D721Med (cell line): ENCODE measurements around the gene INTS15.

Experiments
- DNase-seq: peaks from one replicate; pipeline ENCODE4 v3.0.0; 2011; ENCODE audit warnings: low spot score; ENCODE audit not compliant: insufficient read length
- FAIRE-seq: peaks from 2 replicates; lab custom pipeline; 2011; peaks lifted over from hg19 to GRCh38; lab: Jason Lieb, UNC
- CTCF ChIP-seq: IDR thresholded peaks from 2 replicates; pipeline ENCODE4 v1.5.1; 2012; ENCODE audit warnings: mild to moderate bottlenecking, control low read depth; ENCODE audit not compliant: insufficient read depth; ENCODE audit errors: missing control alignments

INTS15 gene

GRCh38 chr7:6621195-6622133 lies 31.6 kb downstream of the INTS15 start:
- DNase-seq: no peak
- no peak for FAIRE-seq
- no peak for TF ChIP-seq CTCF

DNA sequence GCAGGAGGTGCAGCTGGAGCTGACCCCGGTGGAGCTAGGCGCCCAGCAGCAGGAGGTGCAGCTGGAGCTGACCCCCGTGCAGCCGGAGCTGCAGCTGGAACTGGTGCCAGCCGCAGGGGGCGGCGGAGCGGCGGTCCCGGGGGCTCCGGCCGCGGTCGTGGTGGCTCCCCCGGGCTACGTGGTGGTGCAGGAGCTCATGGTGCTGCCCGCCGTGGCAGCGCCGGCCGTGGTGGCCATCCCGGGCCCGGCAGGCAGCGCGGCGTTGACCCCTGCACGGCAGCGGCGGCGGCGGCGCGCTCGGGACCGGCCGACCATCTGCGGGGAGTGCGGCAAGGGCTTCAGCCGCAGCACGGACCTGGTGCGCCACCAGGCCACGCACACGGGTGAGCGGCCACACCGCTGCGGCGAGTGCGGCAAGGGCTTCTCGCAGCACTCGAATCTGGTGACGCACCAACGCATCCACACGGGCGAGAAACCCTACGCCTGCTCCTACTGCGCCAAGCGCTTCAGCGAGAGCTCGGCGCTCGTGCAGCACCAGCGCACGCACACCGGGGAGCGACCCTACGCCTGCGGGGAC lies 32.4 kb downstream of the INTS15 start:
- no peak for FAIRE-seq
- TF ChIP-seq CTCF: no peak
- DNase-seq: no peak

DNA sequence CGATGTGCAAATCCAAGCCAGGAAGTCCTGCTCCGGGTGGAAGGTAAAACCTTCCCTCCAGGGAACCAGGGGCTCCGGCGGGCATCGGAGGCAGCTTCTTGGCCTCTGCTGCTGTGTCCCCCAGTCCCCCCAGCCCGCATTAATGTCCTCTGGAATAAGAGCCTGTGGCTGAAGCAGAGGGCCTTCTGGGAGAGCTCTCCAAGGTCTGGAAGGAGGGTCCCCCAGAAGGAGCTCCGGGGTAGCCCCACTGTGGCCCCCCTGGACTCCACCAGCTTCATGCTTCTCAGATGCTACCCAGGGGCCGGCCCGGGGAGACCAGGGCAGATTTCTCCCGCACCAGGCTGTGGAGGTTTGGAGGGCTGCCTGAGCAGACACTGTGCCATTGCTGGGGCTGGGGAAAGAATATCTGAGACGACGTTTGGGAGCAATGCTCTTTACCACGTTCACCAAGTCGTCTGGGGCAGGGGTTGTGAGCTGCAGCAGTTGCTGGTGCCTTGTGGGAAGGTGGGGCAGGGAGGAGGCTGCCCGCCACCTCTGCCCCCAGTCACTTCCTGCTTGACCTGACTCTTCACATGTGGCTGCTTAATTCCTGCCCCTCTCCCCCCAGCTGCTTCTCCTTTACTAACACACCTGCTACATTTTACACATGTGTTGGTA lies 33.9 kb downstream of the INTS15 start:
- DNase-seq (no peak), FAIRE-seq (no peak)
- TF ChIP-seq CTCF: no peak

GRCh38 chr7:6624246-6624611 lies 34.4 kb downstream of the INTS15 start:
- DNase-seq (no peak), FAIRE-seq (no peak)
- TF ChIP-seq CTCF: no peak

DNA sequence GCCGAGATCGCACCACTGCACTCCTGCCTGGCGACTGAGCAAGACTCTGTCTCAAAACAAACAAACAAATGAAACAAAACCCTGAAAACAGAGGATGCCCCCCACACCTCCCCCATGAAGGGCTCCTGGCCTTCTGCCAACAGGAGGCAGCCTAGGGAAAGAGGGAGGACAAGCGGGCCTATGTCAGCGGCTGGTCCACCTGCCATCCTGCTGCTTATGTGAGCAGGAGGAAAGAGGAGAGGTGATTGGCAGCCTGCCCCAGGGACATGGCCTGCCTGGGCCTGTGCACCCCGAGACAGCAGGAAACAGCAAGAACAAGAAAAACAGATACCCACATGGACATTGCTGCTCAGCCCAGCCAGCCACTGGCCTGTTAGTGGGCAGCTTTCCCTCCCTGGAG lies 38.2 kb downstream of the INTS15 start:
- no peak for FAIRE-seq
- TF ChIP-seq CTCF: no peak
- DNase-seq: no peak

- no peak for FAIRE-seq
- DNase-seq: no peak
- no peak for TF ChIP-seq CTCF
These were observed 40.4 kb downstream of the INTS15 start for GRCh38 chr7:6630007-6630849.
